Stomach (tissue), 4 donors: ENCODE measurements around the gene ELOF1.

ENCODE experiments used
- CTCF ChIP-seq, 7 experiments: fragments of 450-650 bp in 4 of 7; fragments of 200-600 bp in 3 of 7; sonication (generic) in 3 of 7; IDR thresholded peaks; one replicate each; pipeline ENCODE4 v1.5.1; 2016 to 2019; ENCODE audit warnings: antibody characterized with exemption in 7 of 7, control low read depth in 2 of 7, mild to moderate bottlenecking in 1 of 7
- EP300 ChIP-seq: sonication (generic); formaldehyde crosslinking; IDR thresholded peaks from one replicate; pipeline ENCODE4 v1.6.1; 2017; ENCODE audit warnings: antibody characterized with exemption
- POLR2AphosphoS5 ChIP-seq, 3 donors: sonication (generic); formaldehyde crosslinking; IDR thresholded peaks; one replicate each; pipeline ENCODE4 v1.6.1; 2016; ENCODE audit warnings: antibody characterized with exemption in 3 of 3

GRCh38 chr19:11586331-11586730 lies 27.3 kb upstream of the ELOF1 start:
- TF ChIP-seq CTCF (IDR thresholded peaks at IDR 0.05) (no peak), POLR2AphosphoS5 (IDR thresholded peaks at IDR 0.05) (no peak), EP300 (no peak)
